ENCODE data around the gene CRYBB1. TPM values are rescaled to one million over a fixed set of nuclear protein-coding genes. Genes with fewer than 3 reads are reported as not detected.

CRYBB1 gene
- total RNA-seq, 1 experiment from 2014 or later, result not detected

- CTCF ChIA-PET, result interaction anchor here (0.6 kb wide), 1 partner anchor 126 kb away, joined by 10 read pairs; no protein-coding TSS in a partner anchor
- no peak for DNase-seq
- Mint-ChIP-seq H3K4me1 (ENCODE audit: low read depth, unreplicated experiment) (no peaks in the 10 kb centered on the region), H3K9me3 (ENCODE audit: low read depth, unreplicated experiment) (peaks cover 6% of the 10 kb centered on the region), H3K36me3 (ENCODE audit: insufficient read depth, unreplicated experiment) (no peaks in the 10 kb centered on the region), H3K27me3 (ENCODE audit: unreplicated experiment) (peaks cover 70% of the 10 kb centered on the region), H3K27ac (ENCODE audit: unreplicated experiment) (no peak overlapping the region), H3K4me3 (ENCODE audit: low read depth, unreplicated experiment) (no peak overlapping the region)
- no peak for TF ChIP-seq CTCF (IDR thresholded peaks at IDR 0.05; ENCODE audit: unreplicated experiment)
- no TSS peak for BruUV-seq (replicated peaks)
- intact Hi-C loops (cut with micrococcal nuclease; ENCODE audit: unreplicated experiment), result no loop called here
Observed at GRCh38 chr22:26623984-26624383, 6.2 kb upstream of the CRYBB1 start.

GRCh38 chr22:26621663-26622062, 3.8 kb upstream of the CRYBB1 start, which contains the start of gene CRYBA4:
TSS of gene CRYBA4 (plus strand) at chr22:26621963. CDS start at chr22:26622597, 634 bp downstream.
- intact Hi-C loops (cut with micrococcal nuclease; ENCODE audit: unreplicated experiment), result no loop called here
- H3K36me3 Mint-ChIP-seq (ENCODE audit: insufficient read depth, unreplicated experiment), result no peaks in the 10 kb centered on the region
- DNase-seq, result no peak
- CTCF ChIA-PET, result interaction anchor here (0.5 to 1.1 kb wide), 2 partner anchors 8 to 9 kb away, joined by 3 to 7 read pairs; no protein-coding TSS in a partner anchor
- H3K27ac Mint-ChIP-seq (ENCODE audit: unreplicated experiment), result no peak within 1 kb of the TSS
- no TSS peak for BruUV-seq (replicated peaks)
- H3K27me3 Mint-ChIP-seq (ENCODE audit: unreplicated experiment), result peaks cover 73% of the 10 kb centered on the region
- no peak within 1 kb of the TSS for H3K4me3 Mint-ChIP-seq (ENCODE audit: low read depth, unreplicated experiment)
- H3K9me3 Mint-ChIP-seq (ENCODE audit: low read depth, unreplicated experiment), result peaks cover 6% of the 10 kb centered on the region
- no peaks in the 10 kb centered on the region for H3K4me1 Mint-ChIP-seq (ENCODE audit: low read depth, unreplicated experiment)
- TF ChIP-seq CTCF (IDR thresholded peaks at IDR 0.05; ENCODE audit: unreplicated experiment), result no peak

GRCh38 chr22:26620197-26620596, 2.4 kb upstream of the CRYBB1 start:
- CTCF ChIA-PET, result no interaction called here
- TF ChIP-seq CTCF (IDR thresholded peaks at IDR 0.05; ENCODE audit: unreplicated experiment), result no peak
- Mint-ChIP-seq H3K4me3 (ENCODE audit: low read depth, unreplicated experiment) (no peak overlapping the region), H3K36me3 (ENCODE audit: insufficient read depth, unreplicated experiment) (no peaks in the 10 kb centered on the region), H3K27ac (ENCODE audit: unreplicated experiment) (no peak overlapping the region), H3K4me1 (ENCODE audit: low read depth, unreplicated experiment) (no peaks in the 10 kb centered on the region), H3K27me3 (ENCODE audit: unreplicated experiment) (peaks cover 88% of the 10 kb centered on the region), H3K9me3 (ENCODE audit: low read depth, unreplicated experiment) (peaks cover 6% of the 10 kb centered on the region)
- intact Hi-C loops (cut with micrococcal nuclease; ENCODE audit: unreplicated experiment), result no loop called here
- DNase-seq, result no peak
- no TSS peak for BruUV-seq (replicated peaks)

- intact Hi-C loops (cut with micrococcal nuclease; ENCODE audit: unreplicated experiment), result no loop called here
- Mint-ChIP-seq H3K4me1 (ENCODE audit: low read depth, unreplicated experiment) (no peaks in the 10 kb centered on the region), H3K4me3 (ENCODE audit: low read depth, unreplicated experiment) (no peak overlapping the region), H3K27ac (ENCODE audit: unreplicated experiment) (no peak overlapping the region), H3K36me3 (ENCODE audit: insufficient read depth, unreplicated experiment) (no peaks in the 10 kb centered on the region), H3K27me3 (ENCODE audit: unreplicated experiment) (peaks cover 88% of the 10 kb centered on the region), H3K9me3 (ENCODE audit: low read depth, unreplicated experiment) (peaks cover 6% of the 10 kb centered on the region)
- CTCF ChIA-PET, result no interaction called here
- DNase-seq, result no peak
- no peak for TF ChIP-seq CTCF (IDR thresholded peaks at IDR 0.05; ENCODE audit: unreplicated experiment)
- BruUV-seq (replicated peaks), result no TSS peak
Observed at GRCh38 chr22:26619510-26619909, 1.7 kb upstream of the CRYBB1 start.
